GM21825 (cell line): Measurements from ENCODE around the gene ZC3HAV1L.
"Not testable (repeated sequence)": the region's sequence is repeated elsewhere in the genome, so short reads cannot be mapped to it uniquely, and the experiment has no call there.

ENCODE experiments used
- ATAC-seq: cut with Tn5 transposase; IDR thresholded peaks from one replicate; pipeline ENCODE4 v1.9.1; 2021; ENCODE audit warnings: mild to moderate bottlenecking, moderate library complexity; ENCODE audit not compliant: unreplicated experiment

The ZC3HAV1L gene, protein sequence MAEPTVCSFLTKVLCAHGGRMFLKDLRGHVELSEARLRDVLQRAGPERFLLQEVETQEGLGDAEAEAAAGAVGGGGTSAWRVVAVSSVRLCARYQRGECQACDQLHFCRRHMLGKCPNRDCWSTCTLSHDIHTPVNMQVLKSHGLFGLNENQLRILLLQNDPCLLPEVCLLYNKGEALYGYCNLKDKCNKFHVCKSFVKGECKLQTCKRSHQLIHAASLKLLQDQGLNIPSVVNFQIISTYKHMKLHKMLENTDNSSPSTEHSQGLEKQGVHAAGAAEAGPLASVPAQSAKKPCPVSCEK

DNA sequence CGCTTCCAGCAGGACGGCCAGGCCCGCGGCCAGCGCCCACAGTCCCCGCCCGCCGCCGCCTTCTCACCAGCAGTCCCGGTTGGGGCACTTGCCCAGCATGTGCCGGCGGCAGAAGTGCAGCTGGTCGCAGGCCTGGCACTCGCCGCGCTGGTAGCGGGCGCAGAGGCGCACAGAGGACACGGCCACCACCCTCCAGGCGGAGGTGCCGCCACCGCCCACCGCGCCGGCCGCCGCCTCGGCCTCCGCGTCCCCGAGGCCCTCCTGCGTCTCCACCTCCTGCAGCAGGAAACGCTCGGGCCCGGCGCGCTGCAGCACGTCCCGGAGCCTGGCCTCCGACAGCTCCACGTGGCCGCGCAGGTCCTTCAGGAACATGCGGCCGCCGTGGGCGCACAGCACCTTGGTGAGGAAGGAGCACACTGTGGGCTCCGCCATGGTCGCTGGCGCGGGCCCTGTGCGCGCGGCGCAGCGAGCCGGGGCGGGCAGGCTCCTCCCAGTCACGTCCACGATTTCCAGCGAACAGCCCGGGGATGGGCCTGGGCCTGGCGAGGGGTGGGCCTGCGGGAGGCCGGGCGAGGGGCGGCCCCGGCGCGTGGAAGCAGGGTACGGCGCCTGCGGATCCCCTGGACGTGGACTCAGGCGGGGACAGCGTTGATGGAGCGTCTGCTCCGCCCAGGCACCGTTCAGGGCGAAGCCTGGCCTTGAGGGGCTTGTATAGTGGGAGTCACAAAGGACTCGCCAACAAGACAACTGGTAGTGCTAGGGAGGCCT is at the start of gene ZC3HAV1L:
ZC3HAV1L (minus strand) TSS at position 457 of the 768 bp plus-strand sequence; CDS start at position 432, 25 bp downstream.
- ATAC-seq = peak; percentile 94

DNA sequence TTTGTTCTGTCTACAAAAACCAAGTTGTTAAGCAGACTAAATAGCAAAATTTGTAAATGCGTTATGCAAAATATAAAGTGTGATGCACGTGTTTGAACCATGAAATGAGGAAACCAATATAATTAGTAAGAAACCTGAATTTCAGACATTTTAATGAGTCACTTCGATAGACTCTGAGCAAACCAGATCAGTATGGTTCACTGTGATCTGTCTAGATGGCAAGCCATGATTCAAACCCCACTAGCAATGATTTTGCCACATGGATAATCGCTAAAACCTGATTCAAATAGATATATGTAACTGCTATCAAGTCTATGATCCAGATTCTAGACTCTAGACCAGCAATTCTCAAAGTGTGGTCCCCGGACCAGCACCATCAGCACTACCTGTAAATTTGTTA is 48.9 kb upstream of the ZC3HAV1L start:
- ATAC-seq = no peak

DNA sequence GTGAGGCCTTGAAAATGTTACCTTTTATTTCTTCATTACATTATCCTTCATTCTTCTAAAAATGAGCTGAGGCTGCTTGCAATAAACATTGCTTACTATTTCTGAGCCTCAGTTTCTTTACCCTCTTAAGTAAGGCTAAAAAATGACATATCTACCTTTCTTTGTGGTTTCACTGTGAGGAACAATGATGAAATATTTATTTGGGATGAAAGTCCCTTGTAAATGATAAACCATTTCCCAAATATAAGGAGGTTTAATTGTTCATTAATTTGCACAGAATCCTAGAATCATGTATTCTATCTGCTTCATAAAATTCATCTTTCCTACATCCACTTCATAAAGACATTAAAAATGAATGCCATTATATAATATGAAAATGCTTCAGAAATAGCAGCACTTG is 45.7 kb upstream of the ZC3HAV1L start:
- no peak for ATAC-seq

DNA sequence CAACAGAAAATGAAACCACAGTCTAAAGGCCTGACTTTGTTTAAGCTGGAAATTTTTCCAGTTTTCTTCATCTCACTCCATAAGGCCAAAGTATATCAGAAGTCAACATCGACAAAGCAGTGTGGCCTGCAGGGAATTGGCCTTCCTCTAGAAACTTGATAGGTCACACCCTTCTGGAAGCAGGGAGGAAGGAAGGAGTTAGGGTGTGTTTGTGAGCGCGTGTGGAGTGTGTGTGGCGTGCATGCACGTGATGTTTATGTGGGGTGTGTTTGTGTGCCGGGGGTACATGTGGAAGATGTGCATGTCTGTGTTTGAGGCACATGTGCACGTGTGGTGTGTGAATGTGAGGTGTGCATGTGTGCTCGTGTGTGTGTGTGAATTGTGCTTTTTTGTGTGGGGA is 45.1 kb upstream of the ZC3HAV1L start:
- no peak for ATAC-seq

DNA sequence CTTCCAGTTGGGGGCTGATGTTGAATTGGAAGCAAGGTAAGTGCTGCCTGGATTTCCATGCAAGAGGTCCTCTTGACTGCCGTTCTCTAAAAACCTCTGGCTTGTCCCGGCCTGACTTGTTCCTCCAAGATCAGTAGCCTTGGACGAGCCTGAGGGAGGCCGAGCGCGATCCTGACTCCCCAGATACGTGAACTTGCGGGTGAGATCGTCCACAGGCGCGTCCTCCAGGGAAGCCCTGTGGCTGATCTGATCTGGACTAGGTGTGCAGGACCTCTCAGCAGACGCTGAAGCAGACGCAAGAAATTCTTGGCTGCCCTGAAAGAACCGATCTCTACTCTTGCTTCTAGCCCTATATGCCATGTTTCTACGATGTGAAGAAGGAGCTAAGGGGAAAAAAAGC is 44.0 kb upstream of the ZC3HAV1L start:
- ATAC-seq = no peak

DNA sequence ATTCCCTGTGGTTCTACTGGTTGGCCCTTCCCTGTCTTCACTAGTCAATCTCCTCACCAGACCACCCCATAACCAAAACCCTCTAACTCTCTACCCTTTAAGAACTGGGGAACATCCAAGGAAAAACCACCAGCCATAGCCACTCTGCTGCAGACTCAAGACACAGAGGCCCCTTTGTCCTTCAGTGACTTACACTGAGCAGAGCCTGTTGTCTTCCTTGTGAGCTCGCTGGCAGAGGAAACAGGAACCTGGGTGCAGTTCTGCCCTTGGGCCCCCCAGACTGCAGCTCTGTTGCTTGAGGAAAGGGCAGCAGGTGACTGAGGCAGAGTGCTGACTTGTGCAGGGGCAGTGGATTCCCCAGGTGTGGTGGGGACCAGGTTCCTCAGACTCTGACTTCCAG is 43.1 kb upstream of the ZC3HAV1L start:
- no peak for ATAC-seq

DNA sequence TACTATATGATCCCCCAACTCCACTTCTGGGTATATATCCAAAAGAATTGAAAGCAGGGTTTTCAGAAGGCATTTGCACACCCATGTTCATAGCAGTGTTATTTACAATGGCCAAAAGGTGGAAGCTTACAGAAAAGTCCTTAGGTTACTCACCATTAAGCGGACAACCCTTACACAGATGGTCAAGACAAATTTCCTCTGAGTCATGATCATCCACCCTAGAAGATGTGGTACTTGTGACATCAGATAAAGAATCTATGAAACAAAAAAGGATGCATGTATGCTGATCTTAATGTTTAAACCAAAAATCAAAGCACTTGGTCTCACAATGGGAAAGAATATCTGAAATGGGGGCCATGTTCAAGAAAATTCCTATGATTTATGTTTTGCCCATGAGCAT is 42.6 kb upstream of the ZC3HAV1L start:
- no peak for ATAC-seq

DNA sequence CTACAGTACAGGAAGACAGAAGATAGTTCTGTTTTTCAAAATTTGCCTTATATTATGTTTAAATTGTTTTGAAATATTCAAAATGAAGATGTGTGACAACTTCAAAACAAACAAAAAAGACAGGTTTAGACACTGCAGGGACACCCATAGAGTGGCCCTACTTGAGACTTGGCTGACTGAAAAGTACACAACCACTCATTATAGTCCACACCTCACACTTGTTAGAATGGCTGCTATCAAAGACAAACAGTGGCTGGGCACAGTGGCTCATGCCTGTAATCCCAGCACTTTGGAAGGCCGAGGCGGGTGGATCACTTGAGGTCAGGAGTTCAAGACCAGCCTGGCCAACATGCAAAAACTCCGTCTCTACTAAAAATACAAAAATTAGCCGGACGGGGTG is 41.9 kb upstream of the ZC3HAV1L start:
- not testable (repeated sequence) for ATAC-seq

DNA sequence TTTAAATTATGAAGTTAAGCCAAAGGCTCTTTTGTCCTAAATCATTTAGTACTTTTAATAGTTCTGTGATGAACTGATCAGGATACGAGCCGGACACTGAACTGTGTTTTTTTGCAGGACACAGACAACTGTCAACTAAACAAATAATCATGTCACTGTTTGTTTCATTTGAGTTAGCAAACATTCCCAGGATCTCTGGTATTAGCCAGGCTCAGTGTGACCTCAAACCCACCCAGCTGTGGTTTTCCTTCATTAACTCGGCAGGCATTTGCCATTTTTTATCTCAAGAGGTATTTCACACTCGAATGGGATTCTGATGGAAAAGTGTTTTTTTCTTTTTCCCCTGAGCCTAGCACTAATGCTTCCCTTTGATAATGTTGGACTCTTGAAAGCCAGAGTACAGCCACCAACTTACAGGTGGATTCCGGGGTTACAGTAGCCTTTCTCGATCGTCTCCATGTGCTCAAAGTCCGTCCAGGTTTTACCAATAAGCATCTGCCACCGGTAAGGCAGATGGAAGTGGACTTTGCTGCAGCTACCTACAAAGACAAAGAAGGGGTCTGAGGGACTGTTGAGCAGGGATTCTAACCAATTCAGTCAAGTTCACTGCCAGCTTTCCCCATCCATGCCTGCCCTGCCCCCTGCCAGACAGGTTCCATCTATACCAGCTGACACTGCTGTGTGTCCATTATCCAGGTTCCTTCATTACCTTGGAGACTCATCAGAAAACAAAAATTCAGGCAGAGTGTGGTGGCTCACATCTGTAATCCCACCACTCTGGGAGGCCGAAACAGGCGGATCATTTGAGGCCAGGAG is 40.2 kb upstream of the ZC3HAV1L start:
- no peak for ATAC-seq

DNA sequence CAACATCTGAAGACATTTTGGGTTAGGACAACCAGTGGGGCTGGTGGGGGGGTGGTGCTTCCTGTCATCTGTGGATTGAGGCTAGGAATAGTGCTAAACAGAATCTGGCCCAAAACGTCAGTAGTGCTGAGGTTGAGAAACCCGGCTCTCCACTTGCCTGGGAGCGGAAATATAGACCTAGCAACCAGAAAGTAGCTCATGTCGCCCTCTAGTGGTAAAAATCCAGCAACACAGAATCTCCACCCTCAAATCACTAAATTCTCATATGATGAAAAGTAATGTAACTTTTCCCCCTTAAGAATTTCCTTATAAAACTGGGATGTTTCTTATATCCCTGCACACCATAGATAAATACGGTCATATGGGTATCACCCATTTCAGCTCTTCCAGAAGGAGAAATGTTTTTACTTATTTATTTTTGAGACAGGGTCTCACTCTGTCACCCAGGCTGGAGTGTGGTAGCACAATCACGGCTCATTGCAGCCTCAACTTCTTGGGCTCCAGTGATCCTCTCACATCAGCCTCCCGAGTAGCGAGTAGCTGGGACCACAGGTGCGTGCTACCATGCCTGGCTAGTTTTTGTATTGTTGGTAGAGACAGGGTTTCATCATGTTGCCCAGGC is 39.3 kb upstream of the ZC3HAV1L start:
- ATAC-seq = peak; percentile 85

DNA sequence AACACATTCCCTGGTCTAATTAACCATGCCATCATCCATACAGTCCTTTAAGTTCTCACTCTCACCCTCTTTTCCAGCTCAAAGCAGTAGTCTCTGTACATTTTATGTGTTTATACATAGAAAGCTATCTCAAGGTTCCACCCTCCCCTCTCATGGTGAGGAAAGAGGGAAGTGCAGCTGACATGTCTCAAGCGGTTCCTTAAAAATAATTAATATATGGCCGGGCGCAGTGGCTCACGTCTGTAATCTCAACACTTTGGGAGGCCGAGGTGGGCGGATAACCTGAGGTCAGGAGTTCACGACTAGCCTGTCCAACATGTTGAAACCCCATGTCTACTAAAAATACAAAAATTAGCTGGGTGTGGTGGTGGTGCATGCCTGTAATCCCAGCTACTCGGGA is 37.0 kb upstream of the ZC3HAV1L start:
- ATAC-seq = no peak

DNA sequence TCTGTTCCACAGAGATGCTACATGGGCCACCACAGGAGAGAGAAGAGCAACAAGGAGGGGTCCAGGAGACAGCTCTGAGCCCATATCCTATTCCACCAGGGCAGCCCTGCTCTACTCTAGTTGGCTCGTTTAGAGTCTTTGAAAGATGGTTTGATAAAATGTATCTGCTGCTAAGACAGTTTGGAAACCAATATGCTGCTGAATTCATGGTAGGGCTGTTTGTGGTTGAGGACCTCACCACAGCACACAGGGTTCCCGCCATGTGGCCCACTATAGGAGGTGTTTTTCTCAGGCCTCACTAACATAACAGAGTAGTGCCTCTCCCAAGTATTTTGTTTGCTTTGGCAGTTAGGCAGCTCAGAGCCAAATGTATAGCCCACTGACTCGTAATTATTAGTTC is 35.8 kb upstream of the ZC3HAV1L start:
- ATAC-seq = no peak

DNA sequence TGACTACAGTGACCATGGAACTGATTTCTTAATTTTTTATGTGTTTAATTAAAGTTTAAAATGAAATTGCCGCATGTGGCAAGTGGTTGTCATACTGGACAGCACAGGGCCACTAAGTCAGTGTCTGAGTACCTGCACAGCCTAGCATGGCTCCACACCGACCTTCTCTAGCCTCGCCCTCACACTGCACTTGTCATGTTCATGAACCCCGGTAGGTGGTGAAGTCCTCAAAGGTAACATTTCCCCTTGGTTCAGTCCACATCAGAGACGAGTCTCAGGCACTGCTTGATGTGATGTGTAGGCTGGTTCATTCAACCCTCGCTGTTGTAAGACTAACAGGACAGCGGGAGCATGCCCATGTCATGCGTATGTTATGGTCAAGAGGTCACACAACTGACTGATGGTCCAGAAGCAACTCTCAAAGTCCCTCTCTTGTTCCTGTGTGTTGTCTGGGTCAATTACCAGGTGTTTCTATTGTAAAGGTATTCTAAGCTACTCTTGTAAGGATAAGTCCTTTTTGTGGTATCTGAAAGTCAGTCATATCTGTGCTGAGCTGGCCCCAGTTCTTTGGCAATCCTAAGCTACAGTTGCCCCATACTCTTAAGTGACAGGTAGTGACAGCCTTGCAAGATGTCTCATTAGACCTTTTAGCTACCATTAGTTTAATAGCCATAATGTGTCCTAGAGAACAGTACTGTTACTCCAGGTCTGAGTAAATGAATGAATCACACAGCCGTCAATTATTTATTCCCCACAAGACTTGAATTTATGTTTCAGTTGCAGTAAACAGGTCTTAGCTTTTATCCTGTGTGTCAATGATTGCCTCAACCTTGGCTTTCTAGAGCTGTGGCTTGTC is 32.9 kb upstream of the ZC3HAV1L start:
- no peak for ATAC-seq

DNA sequence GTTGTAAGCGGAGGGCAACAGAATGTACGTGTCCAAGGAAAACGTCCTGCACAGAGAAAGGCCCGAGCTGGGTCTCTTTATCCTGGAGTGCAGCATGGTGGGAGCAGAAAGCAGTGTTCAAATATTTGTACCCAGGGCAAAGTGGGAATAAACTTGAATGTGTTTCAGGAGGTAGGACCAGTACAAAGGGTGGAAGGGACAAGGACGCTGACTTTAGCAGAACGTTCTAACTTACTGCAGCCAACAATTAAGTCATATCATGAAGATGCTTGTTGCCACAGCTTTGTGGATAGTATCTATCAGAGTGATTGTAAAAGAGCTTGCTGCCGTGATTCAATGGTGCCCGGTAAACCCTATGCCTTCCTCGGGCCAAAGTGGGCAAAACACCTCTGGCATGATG is 30.5 kb upstream of the ZC3HAV1L start:
- ATAC-seq = no peak

DNA sequence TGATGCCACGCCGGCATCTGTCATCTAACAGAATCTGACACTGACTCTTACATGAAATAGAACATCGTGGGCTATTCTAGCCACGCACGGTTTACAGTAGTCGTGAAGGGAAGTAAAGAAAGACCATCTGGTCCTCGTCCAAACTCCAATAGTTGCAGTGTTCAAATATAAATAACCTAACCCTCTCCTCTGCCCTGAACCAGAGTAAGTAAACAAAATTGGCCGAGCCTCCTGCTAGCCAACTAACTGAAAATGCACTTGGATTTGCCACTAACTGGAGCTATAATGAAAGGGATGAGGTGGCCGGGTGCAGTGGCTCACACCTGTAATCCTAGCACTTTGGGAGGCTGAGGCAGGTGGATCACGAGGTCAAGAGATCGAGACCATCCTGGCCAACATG is 29.5 kb upstream of the ZC3HAV1L start:
- no peak for ATAC-seq

DNA sequence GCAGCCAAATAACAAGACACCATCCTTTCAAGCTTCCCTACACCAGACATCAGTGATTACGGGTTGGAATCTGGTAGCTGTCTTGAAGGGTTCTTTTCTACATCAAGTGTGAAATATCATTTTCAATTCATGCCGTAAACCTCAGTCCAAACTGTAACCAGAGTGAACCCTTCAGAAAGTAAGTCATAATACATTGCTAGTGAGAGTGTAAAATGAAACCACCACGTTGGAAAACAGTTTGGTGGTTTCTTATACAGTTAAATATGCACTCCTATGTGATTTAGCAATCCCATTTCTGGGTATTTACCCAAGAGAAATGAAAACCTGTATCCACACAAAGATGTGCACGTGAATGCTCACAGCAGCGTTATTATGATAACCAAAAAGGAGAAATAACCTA is 25.6 kb upstream of the ZC3HAV1L start:
- ATAC-seq = no peak

DNA sequence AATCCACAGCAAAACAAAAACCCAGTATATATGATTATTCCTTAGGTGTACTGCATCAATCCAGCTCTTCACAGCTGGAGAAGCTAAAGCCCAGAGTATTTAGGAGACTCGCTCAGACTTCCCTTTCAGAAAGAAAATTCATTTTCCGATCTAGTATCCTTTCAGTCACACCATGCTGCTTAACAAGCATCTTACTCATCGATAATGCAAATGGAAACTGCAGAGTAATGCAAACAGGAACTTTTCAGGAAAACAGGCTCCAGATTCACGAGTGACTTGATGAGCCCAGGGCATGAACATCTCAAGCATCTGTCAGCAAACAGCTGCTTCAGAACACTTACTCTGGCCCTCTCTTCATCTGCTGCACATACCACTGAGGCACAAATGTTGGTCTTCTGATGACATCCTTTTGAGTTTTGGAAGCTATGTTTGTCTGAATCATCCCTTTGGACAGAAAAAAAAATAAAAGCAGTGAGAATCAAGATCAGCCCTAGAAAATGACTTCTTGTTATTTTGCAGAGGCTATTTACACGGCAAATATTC is 24.9 kb upstream of the ZC3HAV1L start:
- no peak for ATAC-seq

DNA sequence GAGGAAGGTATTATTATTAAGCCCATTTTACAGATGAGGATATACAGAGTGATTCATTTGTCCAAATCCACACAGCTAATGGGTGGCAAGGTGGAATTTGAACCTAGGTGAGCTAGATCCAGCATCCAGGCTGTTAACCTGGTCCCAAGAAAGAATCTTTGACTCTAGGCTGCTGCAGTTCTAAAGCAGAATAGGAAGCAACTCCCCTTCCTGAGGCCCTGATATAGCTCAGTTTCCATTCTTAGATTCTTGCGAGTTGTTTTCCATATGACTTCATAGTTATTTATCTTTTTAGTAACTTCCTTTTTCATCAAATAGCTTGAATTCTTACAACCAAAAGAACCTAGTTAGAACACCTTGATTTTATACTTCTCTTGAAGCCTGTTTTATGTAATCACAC is 24.1 kb upstream of the ZC3HAV1L start:
- ATAC-seq = no peak

DNA sequence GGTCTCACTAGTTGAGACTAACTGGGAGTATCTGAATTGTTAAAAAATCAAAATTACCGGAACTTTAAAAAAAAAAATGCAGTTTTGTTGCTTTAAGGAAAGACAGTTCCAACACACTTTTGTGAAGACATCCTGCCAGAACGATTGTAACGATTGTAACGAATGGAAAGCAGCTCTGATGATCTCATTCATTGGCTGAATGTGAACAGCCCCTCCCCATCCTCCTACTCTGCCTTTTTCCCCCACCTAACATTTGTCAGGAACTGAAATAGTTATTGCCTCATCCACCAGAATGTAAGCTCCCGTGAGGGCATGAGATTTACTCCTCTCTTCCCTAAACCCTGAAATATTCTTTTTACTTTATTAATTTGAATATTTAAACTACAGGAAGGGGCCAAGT is 23.1 kb upstream of the ZC3HAV1L start:
- no peak for ATAC-seq

DNA sequence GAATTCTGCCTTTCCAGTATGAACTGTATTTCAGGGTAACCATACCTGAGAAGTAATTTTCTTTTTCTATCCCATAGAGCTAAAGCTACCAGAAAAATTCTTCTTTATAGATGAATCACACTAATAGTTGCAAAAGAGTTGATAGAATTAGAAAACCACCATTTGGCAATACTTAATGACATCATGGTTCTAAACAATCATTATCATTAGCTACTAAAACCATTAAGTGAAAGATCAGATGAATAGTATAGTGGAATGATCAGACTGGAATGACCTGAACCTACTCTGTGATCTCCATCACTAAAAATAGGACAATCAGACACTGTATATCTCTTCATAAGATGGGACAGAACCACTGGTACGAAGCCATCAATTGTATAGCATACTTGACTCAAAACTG is 19.8 kb upstream of the ZC3HAV1L start:
- ATAC-seq = no peak
